Vagina (tissue), 2 donors: ENCODE data around the gene SIRT7.

ENCODE experiments used
- POLR2AphosphoS5 ChIP-seq, 2 donors: sonication (generic); formaldehyde crosslinking; IDR thresholded peaks; one replicate each; pipeline ENCODE4 v1.9.0; 2017; ENCODE audit warnings: antibody characterized with exemption in 2 of 2, mild to moderate bottlenecking in 2 of 2, low read depth in 1 of 2; ENCODE audit not compliant: insufficient read depth in 1 of 2
- TF ChIP-seq, protein P1 (sequence below), 3 experiments: fragments of 450-650 bp in 2 of 3; fragments of 200-600 bp in 1 of 3; sonication (generic) in 1 of 3; IDR thresholded peaks; one replicate each; pipeline ENCODE4 v1.5.1; 2017 to 2019; ENCODE audit warnings: antibody characterized with exemption in 3 of 3, mild to moderate bottlenecking in 2 of 3, moderate library complexity in 2 of 3

DNA sequence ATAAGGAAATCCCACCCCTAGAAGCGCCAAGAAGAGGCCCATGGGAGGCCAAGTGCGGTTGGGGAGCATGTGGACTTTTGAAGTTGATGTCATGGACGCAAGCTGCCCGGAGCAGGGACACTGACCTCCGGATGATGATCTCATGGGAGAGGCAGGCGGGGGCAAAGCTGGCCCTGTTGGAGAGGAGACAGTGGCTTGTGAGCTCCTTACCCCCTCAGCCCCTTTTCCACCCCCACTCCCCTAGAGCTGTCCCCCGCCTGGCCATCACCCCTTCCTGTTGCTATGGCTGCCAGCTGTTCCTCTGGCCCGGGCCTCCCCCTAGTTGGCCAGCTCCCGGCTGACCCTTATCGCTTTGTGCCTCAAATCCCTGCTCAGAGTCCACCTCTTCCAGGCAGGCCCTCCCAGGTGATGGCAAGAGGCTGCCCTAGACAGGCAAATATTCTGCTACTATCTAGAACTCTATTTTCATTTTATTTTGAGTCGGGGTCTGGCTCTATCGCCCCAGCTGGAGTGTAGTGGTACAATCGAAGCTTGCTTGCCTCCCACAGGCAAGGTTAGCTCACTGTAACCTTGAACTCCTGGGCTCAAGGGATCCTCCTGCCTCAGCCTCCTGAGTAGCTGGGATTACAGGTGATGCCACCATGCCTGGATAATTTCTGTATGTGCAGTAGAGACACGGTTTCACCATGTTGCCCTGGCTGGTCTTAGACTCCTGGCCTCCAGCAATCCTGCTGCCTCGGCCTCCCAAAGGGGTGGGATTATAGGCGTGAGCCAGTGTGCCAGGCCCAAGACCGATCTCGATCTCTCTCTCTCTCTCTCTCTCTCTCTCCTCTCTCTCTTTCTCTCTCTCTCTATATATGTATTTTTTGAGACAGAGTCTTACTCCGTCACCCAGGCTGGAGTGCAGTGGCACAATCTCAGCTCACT lies 36.4 kb upstream of the SIRT7 start:
- TF ChIP-seq, protein P1, sequence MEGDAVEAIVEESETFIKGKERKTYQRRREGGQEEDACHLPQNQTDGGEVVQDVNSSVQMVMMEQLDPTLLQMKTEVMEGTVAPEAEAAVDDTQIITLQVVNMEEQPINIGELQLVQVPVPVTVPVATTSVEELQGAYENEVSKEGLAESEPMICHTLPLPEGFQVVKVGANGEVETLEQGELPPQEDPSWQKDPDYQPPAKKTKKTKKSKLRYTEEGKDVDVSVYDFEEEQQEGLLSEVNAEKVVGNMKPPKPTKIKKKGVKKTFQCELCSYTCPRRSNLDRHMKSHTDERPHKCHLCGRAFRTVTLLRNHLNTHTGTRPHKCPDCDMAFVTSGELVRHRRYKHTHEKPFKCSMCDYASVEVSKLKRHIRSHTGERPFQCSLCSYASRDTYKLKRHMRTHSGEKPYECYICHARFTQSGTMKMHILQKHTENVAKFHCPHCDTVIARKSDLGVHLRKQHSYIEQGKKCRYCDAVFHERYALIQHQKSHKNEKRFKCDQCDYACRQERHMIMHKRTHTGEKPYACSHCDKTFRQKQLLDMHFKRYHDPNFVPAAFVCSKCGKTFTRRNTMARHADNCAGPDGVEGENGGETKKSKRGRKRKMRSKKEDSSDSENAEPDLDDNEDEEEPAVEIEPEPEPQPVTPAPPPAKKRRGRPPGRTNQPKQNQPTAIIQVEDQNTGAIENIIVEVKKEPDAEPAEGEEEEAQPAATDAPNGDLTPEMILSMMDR (IDR thresholded peaks at IDR 0.05), result no peak
- TF ChIP-seq POLR2AphosphoS5 (IDR thresholded peaks at IDR 0.05; ENCODE audit: insufficient read depth in 1 of 2, low read depth in 1 of 2), result no peak
